Hematopoietic multipotent progenitor cell treated with erythropoietin and hydrocortisone succinate and interleukin-3 and kit ligand, for 8 days (in vitro differentiated cells): ENCODE results near the gene LRRIQ3.

Experiments
- DNase-seq: peaks from one replicate; pipeline ENCODE4 v3.0.0-alpha.2; 2015

The LRRIQ3 gene

DNA sequence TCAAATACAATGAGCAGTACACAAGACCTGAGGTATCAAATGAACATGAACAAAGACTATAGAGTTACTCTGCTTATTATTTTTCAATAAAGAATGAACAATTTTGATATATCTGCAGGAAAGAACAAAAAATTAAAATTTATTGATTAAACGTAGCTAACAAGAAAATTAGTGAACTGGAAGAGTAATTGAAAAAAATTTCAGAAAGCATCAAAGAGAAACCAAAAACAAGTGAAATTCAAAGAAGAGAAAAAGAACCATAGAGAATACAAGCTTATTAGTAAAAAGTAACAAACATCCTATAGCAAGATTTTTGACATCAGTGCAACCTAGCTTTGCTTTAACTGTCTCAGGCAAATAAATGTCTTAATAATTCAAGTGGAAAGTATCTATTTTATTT is 106.6 kb downstream of the LRRIQ3 start:
- DNase-seq, result no peak

- DNase-seq, result no peak
Observed at GRCh38 chr1:74083128-74083527, 114.8 kb downstream of the LRRIQ3 start.

DNA sequence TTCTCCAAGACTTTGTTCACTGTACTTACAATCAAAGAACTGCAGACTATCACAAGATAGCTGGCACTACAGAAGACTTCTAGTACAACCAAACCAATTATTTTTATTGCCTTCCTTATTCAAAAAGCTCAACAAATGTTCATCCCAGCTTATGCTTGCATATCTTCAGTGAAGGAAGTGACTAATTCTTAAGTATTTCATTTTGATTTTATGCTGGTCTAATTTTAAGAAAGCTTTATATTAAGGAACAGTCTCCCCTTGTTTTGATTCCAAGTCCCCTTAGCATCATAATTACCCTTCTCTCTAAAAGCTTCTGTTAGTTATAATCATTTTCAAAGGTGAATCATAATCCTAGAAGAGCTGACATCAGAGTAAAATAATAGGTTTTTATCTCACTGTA is 132.9 kb downstream of the LRRIQ3 start:
- DNase-seq, result no peak

- no peak for DNase-seq
Observed at GRCh38 chr1:74057719-74058118, 140.3 kb downstream of the LRRIQ3 start.

GRCh38 chr1:74053407-74053806 is 144.6 kb downstream of the LRRIQ3 start:
- DNase-seq, result no peak

GRCh38 chr1:74050386-74050785 is 147.6 kb downstream of the LRRIQ3 start:
- no peak for DNase-seq

GRCh38 chr1:74038042-74038441 is 159.9 kb downstream of the LRRIQ3 start:
- DNase-seq, result no peak

- no peak for DNase-seq
Observed at GRCh38 chr1:74012583-74012982, 185.4 kb downstream of the LRRIQ3 start.

DNA sequence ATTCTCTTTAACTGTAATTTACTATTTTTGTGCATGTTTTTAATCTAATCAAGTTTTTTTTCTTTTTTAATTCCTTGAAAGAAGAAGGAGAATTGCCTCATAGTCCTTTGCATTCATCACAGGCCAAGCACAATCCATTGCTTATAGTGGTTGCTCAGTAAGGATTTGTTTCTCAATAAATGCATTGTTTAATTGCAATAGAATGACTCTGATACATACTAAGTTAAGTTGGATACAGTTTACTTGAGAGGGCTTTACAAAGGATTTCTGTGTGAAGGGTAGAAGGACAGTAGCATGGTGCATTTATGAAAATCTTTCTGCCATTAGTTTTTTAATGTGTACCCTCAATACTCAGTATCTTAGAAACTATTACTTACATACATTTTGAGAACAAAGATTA is 186.2 kb downstream of the LRRIQ3 start:
- no peak for DNase-seq

DNA sequence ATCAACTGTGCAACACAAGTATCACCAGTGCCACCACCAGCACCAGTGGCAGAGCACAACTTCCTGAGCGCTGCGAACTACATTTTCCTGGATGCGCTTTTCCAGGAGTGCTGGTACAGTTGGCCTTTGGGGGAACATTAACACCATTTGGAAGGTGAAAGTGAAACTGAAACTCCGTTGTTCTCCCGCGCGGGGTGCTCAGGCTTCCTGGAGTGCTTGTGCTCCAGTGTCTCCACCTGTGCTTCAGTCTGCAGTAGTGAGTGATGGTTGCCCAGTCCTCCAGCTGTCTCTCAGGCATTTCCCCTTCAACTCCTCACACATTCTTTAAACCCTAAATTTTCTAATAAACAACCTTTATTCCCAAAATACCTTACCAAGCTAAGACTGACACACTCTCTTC is 187.8 kb downstream of the LRRIQ3 start:
- no peak for DNase-seq

DNA sequence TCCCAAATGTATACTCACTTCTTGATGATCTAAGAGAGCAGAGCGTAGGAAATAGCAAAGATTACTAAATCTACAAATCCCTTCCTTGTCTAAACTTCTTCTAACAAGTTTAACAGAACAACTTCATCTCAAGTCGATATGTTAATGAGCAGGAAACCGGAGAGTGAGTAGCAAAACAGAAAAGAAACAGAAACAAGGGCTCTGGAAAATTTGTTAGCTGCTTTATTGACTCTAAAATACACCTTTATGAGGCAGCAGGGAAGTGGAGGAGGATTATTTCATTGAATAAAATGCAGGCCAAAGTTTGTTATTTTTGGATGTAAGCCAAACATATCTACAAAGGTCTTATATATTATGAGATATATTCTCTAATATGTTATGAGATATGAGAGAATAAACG is 192.4 kb downstream of the LRRIQ3 start:
- no peak for DNase-seq

DNA sequence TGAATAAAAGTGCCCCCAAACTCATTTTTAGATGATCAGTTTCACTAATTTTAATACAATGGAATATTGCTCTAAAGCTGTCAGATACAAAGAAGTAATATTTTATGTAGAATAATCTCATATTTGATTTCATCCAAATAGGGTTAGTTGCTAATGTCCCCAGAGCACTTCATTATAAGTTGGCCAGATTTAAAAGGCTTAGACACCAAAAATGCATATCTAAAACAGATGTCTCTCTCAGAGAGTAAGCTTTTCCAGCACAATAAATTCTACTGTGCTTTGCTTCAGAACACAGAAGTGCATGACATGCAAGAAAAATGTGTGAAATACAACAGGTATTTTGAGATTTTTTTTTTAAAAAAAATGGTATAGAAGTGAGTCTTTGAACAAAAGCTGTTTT is 194.2 kb downstream of the LRRIQ3 start:
- no peak for DNase-seq

DNA sequence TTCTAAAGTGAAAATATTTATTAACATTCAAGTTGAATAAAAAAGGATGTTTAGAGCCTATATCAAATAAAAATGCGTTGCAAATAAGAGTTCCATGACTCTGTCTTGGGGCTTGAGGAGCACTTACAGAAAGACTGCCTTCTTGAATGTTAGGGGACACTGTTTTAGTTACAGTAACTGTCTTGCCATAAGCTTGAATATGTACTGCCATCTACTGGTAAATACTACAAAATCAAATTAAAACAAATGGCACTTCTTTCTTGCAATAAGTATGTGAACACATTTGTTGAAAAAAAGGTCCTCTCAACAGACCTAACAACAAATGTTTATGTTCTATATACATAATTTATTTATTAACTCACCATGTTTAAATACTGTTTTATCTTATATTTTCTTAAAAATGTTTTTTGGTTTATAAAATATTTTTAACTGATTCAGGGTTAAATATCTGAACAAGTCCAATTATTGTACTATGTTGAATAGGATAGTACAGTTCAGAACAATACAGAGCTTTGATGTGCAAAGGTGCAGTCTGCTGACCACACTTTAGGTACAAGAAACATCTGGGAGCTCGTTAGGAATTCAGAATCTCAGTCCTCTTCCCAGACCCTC is 199.5 kb downstream of the LRRIQ3 start:
- DNase-seq, result peak; percentile 46

DNA sequence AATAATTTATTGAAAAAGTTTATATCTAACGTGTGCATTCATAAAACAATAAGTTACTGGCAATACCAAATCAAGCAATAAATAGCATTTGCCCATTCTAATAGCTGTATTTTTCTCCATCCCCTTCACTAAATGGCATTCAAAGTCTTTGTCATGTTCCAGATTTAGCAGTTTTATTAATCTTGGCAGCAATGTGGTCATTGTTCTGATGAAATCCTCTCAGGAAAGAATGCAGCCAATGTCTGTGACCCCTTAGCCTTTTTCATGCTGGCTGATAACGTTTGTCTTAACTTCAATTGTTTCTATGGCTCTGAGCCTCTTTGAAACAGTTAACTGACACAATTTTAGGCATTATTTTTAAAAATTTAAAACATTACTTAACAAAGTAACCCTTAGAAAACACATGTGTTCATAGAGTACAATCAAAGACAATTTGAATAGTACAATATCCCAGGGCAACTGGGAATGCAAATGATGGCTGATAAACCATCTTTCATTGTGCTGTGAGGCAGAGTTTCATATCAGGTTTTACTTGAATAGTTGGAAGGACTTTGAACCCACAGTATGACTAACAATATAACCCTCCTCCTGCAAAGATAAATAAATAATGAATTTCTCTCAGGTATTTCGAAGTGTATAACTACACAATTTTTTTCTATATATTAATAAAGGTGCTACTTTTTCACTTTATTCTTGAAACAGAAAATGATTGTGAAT is 217.5 kb downstream of the LRRIQ3 start:
- DNase-seq, result no peak

DNA sequence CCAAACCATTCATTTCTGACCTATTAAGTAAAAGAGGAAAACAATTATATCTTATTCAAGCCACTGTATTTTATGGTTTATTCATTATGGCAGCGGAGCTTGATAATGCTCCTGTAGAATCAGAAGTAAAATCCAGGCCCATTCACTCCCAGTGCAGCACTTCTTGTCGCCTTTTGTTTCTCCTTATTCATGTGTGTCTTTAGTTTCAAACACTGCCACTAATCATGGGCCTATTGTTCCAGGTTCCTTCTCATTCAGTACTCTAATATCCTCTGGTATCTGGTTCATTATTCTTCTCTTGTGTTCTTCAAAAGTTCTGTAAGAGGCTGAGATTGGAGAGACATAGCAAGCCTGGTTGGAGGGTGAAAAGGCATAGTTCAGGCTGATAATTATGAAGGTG is 218.3 kb downstream of the LRRIQ3 start:
- no peak for DNase-seq

DNA sequence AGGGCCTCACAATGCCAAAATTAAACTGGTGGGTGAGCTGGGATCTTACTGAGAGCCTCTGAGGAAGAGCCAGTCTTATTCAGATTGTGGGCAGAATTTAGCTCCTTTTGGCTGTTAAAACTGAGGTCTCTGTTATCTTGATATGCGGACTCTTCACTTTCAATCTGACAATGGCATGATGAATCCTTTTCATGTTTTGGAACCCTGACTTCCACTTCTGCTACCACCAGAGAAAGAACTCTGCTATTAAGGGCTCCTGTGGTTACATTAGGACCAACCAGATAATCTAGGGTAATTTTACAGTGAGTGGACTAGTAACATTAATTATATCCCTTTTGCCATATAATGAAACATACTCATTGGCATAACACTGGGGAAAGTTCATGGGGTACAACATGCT is 219.0 kb downstream of the LRRIQ3 start:
- no peak for DNase-seq
